Measurements from ENCODE around the gene SLC39A11.

DNA sequence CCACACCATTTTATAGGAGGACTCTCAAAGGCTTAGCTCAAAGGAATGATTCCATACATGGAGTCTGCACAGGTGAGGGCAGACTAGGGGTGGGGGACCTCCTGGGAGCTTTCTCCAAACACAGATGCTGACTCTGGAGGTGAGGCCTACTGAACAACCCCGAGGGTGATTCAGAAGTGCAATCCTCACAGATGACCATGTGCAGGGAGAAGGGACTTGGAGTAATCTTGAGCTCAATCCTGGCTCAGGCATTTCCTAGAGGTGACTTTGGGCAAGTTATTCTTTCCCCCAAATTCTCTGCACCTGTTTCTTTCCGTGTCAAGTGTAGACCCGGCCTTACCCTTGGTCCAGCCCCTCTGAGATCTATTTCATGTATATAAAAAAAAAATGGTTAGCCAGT is 401.5 kb downstream of the SLC39A11 start:
- TF ChIP-seq, protein P1, sequence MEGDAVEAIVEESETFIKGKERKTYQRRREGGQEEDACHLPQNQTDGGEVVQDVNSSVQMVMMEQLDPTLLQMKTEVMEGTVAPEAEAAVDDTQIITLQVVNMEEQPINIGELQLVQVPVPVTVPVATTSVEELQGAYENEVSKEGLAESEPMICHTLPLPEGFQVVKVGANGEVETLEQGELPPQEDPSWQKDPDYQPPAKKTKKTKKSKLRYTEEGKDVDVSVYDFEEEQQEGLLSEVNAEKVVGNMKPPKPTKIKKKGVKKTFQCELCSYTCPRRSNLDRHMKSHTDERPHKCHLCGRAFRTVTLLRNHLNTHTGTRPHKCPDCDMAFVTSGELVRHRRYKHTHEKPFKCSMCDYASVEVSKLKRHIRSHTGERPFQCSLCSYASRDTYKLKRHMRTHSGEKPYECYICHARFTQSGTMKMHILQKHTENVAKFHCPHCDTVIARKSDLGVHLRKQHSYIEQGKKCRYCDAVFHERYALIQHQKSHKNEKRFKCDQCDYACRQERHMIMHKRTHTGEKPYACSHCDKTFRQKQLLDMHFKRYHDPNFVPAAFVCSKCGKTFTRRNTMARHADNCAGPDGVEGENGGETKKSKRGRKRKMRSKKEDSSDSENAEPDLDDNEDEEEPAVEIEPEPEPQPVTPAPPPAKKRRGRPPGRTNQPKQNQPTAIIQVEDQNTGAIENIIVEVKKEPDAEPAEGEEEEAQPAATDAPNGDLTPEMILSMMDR (conservative IDR thresholded peaks at IDR 0.05), result no peak
- TF ChIP-seq EZH2 (IDR thresholded peaks at IDR 0.05; ENCODE audit: low read depth), result no peak

Measured in PC-9 (cell line).